Hindlimb muscle (tissue), 1 donor: ENCODE data around the gene IQSEC1. TPM values are rescaled to one million over a fixed set of nuclear protein-coding genes. Genes with fewer than 3 reads are reported as not detected.

ENCODE experiments used
- DNase-seq: peaks from one replicate; pipeline ENCODE4 v3.0.0-alpha.2; 2013
- polyA plus RNA-seq: library from polyadenylated mRNA; unstranded; fragments of 120-200 nt; gene quantifications from one replicate; pipeline ENCODE4 v1.2.1, GENCODE V29; 2013; ENCODE audit not compliant: insufficient read length

Gene IQSEC1
- polyA plus RNA-seq, 1 donor, result 52.9 TPM

DNA sequence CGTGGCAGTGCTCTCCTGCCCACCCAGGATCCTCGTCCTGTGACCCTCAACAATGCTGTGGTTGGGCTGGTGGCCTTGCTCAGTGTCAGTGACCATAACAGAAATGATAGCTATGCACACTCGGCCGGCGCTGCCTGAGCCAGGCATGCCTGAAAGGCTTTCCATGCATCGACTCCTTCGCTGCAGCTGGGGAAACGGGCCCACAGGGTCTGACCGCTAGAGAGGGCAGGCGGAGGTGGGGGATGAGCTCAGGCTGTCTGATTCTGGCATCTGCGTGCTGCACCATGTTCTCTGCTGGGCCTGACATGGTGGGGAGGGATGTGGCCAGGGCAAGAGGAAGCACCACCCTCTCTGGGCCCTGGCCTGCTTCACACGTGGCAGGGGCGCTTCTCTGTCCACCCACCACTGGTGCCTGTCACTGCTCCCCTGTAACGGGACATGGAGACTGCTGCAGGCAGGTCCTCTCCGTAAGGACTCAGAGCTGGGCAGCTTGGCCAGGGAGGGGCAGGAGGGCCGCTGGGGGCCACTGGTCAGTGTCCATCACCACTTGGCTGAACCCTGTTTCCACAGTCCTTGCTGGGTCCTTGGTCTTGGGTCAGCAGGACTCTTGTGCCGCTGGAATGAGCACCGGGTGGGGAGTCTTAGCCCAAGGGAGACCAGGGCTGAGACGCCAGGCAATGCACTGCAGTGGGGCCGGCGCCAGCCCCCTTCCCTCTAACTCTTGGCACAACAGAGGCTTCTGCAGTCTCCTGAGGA, 167.7 kb downstream of the IQSEC1 start:
- DNase-seq, result no peak

DNA sequence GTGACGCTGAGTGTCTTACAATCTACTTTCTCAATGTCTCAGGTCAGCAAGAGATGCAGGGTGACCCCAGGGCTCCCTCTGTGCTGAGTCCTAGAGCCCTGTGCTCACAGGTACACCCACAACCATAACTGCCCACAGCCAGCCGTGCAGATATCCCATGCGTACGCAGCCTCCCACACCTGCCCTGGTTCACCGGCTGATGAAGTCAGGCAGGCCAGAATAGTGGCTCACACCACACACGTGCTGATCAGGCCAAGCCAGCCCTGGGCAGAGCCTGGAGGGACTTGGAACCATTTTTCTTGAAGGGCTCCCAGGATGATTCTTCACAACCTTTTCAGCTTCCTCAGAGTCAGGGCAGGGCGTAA, 168.3 kb downstream of the IQSEC1 start:
- DNase-seq, result no peak

DNA sequence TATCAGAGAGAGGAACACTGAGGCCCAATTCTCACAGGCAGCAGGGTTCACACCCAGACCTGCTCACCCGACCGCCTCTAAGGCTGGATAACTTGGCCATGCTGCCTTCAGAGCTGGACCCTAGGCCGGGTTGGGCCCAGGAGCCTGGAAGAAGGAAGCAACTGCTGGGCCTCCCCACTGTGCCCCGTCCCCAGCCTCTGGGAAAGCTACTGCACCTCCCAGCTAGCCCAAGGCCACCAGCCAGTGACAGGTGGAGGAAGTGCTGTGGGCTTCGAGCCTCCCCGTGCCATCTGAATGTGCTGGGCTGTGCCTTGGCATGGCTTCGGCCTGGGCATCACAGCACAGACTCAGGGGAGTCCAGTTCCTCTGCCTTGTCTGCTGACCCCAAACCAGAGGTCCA, 169.3 kb downstream of the IQSEC1 start:
- no peak for DNase-seq

GRCh38 chr3:12903000-12903800, 170.0 kb downstream of the IQSEC1 start:
- DNase-seq, result no peak

DNA sequence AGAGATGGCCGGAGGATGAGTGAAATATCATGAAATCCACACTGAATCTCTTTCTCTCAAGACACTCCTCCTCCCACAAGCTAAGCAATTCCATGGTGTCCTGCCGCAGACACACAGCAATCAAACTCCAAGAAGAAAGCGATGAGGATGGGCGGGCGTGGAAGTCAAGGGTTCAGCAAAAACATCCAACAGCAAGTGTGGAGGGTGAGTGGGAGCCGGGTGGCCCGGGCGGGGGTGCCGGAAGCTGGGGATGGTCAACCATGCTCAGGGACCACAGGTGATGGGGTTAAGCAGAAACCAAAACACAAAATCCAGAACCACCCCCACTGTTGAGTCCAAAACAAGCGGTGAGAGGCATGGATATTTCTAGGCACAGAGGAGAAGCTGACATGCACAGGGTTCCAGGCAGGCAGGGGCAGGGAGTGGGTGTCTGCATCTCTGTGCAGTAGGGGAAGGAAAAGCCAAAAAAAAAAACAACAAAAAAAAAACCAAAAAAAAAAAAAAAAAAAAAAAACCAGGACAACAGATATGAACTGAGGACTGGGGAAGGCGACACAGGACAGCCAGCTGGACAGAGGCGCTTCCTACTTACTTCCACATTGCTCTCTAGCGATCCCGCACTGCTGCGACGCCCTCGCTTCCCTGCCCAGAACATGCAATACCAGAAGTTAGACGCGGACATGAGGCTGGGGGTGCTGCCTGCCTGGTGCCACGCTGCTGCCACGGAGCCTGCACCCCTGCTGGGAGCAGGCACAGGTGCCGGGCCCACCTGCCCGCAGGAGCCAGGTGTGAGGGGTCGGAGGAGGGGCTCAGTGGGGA, 170.8 kb downstream of the IQSEC1 start:
- no peak for DNase-seq

DNA sequence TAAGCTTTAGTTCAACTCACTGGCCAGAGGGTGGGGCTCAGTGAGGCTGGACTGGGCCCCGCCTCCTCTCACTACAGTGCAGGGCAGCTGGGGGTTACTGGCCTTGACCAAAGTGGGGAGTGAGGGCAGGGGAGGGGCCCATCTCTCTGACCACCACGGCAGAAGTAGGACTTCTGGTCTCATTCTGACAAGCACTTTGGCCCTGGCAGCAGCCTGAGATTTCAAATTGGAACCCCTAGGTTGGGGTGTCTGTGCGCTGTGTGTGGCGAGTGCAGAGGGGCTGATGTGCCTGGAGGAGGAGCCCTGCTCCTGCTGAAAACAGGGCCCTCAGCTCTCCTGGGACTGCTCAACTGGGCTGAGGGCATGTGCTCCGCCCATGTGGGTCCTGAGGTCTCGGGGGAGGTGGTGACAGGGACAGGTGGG, 171.6 kb downstream of the IQSEC1 start:
- DNase-seq, result no peak

DNA sequence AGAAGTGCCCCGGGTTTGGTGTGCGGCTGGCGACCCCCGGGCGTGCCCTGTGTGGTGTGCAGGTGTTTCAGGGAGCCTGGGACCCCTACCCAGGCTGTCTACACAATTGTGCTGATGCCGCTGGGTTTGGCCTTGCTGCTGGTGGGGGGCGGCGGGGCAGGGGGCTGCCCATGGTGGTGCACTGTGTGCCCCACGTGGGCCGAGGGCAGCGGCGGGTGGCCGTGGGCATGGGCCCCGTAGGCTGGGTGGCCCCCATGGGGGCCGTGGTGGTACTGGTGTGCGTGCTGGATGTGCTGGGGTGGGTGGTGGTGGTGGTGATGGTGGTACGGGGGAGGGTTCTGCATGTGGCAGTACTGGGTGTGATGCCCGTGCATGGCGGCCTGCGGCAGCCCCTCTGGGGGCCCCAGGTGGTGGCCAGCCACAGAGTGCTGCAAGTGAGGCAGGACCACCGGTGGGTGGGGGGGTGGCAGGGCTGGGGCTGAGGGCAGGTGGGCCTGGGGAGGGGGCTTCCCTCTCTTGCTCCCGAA, 172.3 kb downstream of the IQSEC1 start:
- no peak for DNase-seq

DNA sequence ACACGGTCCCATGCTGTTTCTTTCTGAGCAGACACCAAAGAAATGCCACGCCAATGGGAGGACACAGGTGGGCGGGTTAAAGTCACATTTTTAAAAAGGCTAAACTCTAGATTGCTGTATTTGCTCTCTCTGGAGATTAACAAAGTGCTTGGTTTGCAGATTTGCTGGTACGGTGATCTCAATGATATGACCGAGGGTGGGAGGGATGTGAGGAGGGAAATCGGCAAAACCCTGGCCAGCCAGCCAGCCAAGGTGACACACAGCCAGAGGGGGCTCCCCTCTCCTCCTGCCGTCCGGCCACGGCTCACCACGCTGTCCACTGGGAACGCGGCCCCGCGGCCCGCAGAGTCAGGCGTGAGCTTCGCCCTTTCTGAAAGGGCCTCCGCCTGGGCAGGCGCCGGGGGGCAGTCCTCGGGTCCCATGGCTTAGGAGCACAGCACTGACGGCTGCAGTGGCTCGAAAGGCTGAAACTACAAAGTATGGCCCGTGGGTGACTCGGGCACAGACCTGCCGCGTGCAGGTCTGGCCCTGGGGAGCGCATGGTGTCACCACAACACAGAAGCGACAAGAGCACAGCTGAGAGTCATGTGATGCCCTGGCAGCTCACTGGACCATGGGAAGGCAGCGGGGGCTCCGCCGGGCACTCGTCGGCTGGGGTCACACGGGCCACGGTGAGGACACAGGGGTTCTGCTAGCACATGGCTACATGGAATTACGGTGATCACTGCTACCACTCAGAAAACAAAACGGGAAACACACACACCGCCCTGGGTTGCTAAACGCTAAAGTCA, 174.1 kb downstream of the IQSEC1 start:
- no peak for DNase-seq

- no peak for DNase-seq
Observed at GRCh38 chr3:12898290-12898964, 174.8 kb downstream of the IQSEC1 start.

GRCh38 chr3:12897381-12898289, 175.6 kb downstream of the IQSEC1 start:
- no peak for DNase-seq

GRCh38 chr3:12896063-12896985, 176.9 kb downstream of the IQSEC1 start:
- peak; percentile 57 for DNase-seq

- DNase-seq, result no peak
Observed at GRCh38 chr3:12895391-12896062, 177.7 kb downstream of the IQSEC1 start.

DNA sequence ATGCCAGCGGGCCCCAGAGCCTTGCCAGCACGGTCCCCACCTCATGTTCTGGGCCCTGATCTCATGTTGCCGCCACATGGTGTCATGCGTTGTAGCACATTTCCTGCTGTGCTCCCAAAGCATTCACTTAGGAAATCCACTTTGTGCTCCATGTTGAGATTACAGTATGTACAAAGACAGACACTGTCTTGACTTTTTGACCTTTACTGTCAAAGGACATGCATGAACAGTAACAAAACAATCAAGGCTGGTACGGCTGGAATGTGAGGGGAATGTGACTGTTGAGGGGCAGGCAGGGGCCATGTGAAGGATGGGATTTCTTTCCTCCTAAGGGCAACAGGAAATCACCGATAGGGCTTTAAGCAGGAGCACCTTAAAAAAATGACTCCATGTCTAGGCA, 178.6 kb downstream of the IQSEC1 start:
- DNase-seq, result no peak

DNA sequence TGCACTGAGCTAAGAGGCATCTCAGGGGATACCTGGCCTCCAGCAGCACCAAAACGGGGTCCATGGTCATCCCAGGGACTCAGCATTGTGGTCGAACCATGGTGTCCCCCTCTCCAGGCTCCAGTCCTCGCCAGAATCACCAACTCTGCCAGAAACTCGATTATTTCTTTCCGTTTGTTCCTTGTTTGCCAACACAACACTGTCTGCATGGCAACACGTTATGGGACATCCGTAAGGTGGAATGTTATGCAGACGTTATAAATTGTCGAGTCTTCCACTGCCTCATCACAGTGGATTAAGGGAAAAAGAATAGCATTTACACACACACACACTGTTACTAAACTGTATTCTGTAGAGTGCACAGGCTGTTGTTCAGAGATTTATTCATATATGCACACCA, 179.4 kb downstream of the IQSEC1 start:
- DNase-seq, result no peak

GRCh38 chr3:12893247-12893646, 180.0 kb downstream of the IQSEC1 start:
- no peak for DNase-seq

DNA sequence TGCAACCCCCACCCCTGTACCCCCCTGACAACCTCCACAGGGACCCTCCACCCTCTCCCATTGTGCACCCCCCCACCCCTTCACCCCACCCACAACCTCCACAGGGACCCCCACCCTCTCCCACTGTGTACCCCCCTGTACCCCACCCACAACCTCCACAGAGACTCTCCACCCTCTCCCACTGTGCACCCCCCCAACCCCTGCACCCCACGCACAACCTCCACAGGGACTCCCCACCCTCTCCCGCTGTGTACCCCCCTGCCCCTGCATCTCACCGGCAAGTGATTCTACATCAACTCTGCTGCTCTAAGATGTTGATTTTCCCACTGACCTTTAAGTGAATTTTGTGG, 180.4 kb downstream of the IQSEC1 start:
- DNase-seq, result no peak

DNA sequence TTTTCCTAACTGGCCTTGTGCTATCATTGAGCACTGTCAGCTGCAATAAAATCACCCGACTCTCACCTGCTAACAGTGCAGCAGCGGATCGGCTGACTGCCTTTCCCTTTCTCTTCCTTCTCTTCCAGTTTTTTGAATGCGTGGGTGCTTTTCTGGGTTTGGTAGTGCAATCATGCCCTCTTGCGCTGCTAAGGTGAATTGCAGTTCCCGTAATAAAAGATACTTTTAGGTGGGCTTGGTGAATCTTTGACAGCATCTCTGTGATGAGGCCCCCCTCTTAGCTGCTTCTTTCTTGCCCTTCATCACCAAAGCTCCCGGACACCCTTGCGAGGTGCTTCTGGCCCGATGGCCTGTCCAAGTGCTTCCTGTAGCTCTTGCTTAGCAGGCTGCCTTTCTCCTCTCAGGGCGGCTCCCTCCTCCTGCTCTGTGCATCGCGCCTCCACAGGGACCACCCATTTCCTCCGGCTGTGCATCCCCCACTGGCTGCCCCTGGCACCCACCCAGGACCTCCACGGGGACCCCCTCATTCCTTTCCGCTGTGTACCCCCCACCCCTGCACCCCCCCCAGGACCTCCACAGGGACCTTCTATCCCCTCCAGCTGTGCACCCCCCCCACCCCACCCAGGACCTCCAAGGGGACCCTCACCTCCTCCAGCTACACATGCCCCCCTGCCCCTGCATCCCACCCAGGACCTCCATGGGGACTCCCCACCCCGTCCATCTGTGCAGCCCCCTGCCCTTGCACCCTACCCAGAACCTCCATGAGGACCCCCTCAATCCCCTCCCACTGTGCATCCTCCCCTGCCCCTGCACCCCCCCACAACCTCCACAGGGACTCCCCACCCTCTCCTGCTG, 181.0 kb downstream of the IQSEC1 start:
- DNase-seq, result peak; percentile 59
